Measurements from ENCODE around the gene ACP1. TPM values are rescaled to one million over a fixed set of nuclear protein-coding genes. Genes with fewer than 3 reads are reported as not detected.

ACP1 gene
- total RNA-seq, 1 donor from 2014 or later: 68.4 TPM

GRCh38 chr2:286035-286434 lies 21.3 kb downstream of the ACP1 start:
- Histone ChIP-seq H3K4me1 (peaks cover 18% of the 10 kb centered on the region), H3K36me3 (peaks cover 24% of the 10 kb centered on the region), H3K27me3 (peaks cover 10% of the 10 kb centered on the region), H3K27ac (no peak overlapping the region), H3K9me3 (no peaks in the 10 kb centered on the region), H3K4me3 (no peak overlapping the region)
- ATAC-seq (no peak), DNase-seq (no peak)
- no peak for TF ChIP-seq CTCF (IDR thresholded peaks at IDR 0.05)
- intact Hi-C loops (cut with DNase I): no loop called here

- intact Hi-C loops (cut with DNase I): no loop called here
- peak overlapping the region; percentile 59 for H3K4me3 ChIP-seq
- H3K9me3 ChIP-seq: no peaks in the 10 kb centered on the region
- ATAC-seq (no peak), DNase-seq (no peak)
- TF ChIP-seq CTCF (IDR thresholded peaks at IDR 0.05): no peak
- H3K27me3 ChIP-seq: peaks cover 10% of the 10 kb centered on the region
- peak overlapping the region; percentile 74 for H3K27ac ChIP-seq
- H3K4me1 ChIP-seq: peaks cover 18% of the 10 kb centered on the region
- H3K36me3 ChIP-seq: peaks cover 16% of the 10 kb centered on the region
These were observed 22.1 kb downstream of the ACP1 start for GRCh38 chr2:286774-287392.

GRCh38 chr2:287471-287885 lies 22.7 kb downstream of the ACP1 start:
- intact Hi-C loops (cut with DNase I): no loop called here
- Histone ChIP-seq H3K4me3 (peak overlapping the region; percentile 59), H3K27ac (peak overlapping the region; percentile 74), H3K4me1 (peaks cover 18% of the 10 kb centered on the region), H3K36me3 (peaks cover 10% of the 10 kb centered on the region), H3K9me3 (no peaks in the 10 kb centered on the region), H3K27me3 (peaks cover 10% of the 10 kb centered on the region)
- ATAC-seq (peak; percentile 68), DNase-seq (peak; percentile 80)
- no peak for TF ChIP-seq CTCF (IDR thresholded peaks at IDR 0.05)

GRCh38 chr2:287911-288757 lies 23.4 kb downstream of the ACP1 start, which contains the start of gene ALKAL2:
ALKAL2 (minus strand) TSS chr2:288091; CDS start chr2:287835, 256 bp downstream.
- Histone ChIP-seq H3K27me3 (peaks cover 10% of the 10 kb centered on the region), H3K27ac (peak within 1 kb of the TSS; percentile 74), H3K36me3 (peaks cover 3% of the 10 kb centered on the region), H3K9me3 (no peaks in the 10 kb centered on the region), H3K4me1 (peaks cover 18% of the 10 kb centered on the region), H3K4me3 (peak within 1 kb of the TSS; percentile 62)
- ATAC-seq: peak; percentile 28
- peak; percentile 68 for DNase-seq
- intact Hi-C loops (cut with DNase I): no loop called here
- no peak for TF ChIP-seq CTCF (IDR thresholded peaks at IDR 0.05)

GRCh38 chr2:288758-289361 lies 24.1 kb downstream of the ACP1 start:
- no peak for TF ChIP-seq CTCF (IDR thresholded peaks at IDR 0.05)
- peak; percentile 30 for ATAC-seq
- peaks cover 10% of the 10 kb centered on the region for H3K27me3 ChIP-seq
- H3K4me1 ChIP-seq: peaks cover 18% of the 10 kb centered on the region
- H3K36me3 ChIP-seq: no peaks in the 10 kb centered on the region
- peak overlapping the region; percentile 62 for H3K4me3 ChIP-seq
- peak overlapping the region; percentile 83 for H3K27ac ChIP-seq
- peak; percentile 70 for DNase-seq
- no peaks in the 10 kb centered on the region for H3K9me3 ChIP-seq
- intact Hi-C loops (cut with DNase I): no loop called here
